ENCODE data around the gene GPC4. TPM values are rescaled to one million over a fixed set of nuclear protein-coding genes. Genes with fewer than 3 reads are reported as not detected.

The GPC4 gene
- total RNA-seq, 1 experiment from 2014 or later: 1.4 TPM

DNA sequence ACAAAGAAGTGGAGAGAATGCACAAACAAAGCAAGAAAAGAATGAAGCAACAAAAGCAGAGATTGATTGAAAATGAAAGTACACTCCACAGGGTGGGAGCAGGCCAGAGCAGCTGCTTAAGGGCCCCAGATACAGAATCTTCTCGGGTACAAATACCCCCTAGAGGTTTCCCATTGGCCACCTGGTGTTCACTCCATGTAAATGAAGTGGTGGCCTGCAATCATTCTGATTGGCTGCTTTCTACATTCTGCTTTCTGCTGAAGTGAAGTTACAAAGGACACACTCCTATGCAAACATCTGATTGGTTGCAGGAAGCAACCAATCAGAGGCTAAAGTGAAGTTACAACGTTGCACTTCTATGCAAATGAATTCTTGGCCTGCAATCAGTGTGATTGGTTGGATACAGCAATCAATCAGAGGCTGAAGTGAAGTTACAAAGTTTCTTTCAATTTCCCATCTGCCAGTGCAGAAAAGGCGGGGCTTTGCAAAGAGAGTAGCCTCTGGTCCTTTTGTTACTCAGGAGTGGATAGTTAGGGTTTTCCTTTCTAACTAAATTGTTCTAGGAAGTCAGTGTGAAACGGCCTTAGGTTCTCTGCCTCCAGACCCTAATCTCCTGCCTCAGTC lies 19.0 kb upstream of the GPC4 start:
- CTCF ChIA-PET: no interaction called here
- Histone ChIP-seq H3K4me3 (ENCODE audit: low read depth in 2 of 2, low read length in 2 of 2) (no peak overlapping the region), H3K27me3 (ENCODE audit: control insufficient read depth, insufficient read depth, low read length) (no peaks in the 10 kb centered on the region), H3K4me1 (ENCODE audit: control insufficient read depth, insufficient read depth, low read length) (no peaks in the 10 kb centered on the region), H3K9me3 (ENCODE audit: control insufficient read depth, insufficient read depth, low read depth, low read length) (no peaks in the 10 kb centered on the region), H3K27ac (ENCODE audit: low read length) (no peak overlapping the region), H3K36me3 (ENCODE audit: control insufficient read depth, insufficient read depth, low read length) (no peaks in the 10 kb centered on the region)
- ATAC-seq: no peak
- POLR2A ChIA-PET: no interaction called here
- in situ Hi-C loops (cut with HindIII; ENCODE audit: low pct_unique_long_range_greater_than_20kb, low sequenced_read_pairs): no loop called here
- intact Hi-C loops (cut with micrococcal nuclease; ENCODE audit: unreplicated experiment): no loop called here
- no peak for TF ChIP-seq SIN3A (IDR thresholded peaks at IDR 0.05; ENCODE audit: borderline replicate concordance, insufficient read depth, low read depth, low read length)
- no peak for TF ChIP-seq POLR2AphosphoS5 (IDR thresholded peaks at IDR 0.05; ENCODE audit: low read depth, low read length)
- TF ChIP-seq TCF7L2 (IDR thresholded peaks at IDR 0.05; ENCODE audit: low read depth, low read length): no peak
- TF ChIP-seq, protein P1, sequence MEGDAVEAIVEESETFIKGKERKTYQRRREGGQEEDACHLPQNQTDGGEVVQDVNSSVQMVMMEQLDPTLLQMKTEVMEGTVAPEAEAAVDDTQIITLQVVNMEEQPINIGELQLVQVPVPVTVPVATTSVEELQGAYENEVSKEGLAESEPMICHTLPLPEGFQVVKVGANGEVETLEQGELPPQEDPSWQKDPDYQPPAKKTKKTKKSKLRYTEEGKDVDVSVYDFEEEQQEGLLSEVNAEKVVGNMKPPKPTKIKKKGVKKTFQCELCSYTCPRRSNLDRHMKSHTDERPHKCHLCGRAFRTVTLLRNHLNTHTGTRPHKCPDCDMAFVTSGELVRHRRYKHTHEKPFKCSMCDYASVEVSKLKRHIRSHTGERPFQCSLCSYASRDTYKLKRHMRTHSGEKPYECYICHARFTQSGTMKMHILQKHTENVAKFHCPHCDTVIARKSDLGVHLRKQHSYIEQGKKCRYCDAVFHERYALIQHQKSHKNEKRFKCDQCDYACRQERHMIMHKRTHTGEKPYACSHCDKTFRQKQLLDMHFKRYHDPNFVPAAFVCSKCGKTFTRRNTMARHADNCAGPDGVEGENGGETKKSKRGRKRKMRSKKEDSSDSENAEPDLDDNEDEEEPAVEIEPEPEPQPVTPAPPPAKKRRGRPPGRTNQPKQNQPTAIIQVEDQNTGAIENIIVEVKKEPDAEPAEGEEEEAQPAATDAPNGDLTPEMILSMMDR (IDR thresholded peaks at IDR 0.05): no peak
- TF ChIP-seq, protein P2, sequence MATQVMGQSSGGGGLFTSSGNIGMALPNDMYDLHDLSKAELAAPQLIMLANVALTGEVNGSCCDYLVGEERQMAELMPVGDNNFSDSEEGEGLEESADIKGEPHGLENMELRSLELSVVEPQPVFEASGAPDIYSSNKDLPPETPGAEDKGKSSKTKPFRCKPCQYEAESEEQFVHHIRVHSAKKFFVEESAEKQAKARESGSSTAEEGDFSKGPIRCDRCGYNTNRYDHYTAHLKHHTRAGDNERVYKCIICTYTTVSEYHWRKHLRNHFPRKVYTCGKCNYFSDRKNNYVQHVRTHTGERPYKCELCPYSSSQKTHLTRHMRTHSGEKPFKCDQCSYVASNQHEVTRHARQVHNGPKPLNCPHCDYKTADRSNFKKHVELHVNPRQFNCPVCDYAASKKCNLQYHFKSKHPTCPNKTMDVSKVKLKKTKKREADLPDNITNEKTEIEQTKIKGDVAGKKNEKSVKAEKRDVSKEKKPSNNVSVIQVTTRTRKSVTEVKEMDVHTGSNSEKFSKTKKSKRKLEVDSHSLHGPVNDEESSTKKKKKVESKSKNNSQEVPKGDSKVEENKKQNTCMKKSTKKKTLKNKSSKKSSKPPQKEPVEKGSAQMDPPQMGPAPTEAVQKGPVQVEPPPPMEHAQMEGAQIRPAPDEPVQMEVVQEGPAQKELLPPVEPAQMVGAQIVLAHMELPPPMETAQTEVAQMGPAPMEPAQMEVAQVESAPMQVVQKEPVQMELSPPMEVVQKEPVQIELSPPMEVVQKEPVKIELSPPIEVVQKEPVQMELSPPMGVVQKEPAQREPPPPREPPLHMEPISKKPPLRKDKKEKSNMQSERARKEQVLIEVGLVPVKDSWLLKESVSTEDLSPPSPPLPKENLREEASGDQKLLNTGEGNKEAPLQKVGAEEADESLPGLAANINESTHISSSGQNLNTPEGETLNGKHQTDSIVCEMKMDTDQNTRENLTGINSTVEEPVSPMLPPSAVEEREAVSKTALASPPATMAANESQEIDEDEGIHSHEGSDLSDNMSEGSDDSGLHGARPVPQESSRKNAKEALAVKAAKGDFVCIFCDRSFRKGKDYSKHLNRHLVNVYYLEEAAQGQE (IDR thresholded peaks at IDR 0.05; ENCODE audit: insufficient read depth in 1 of 2, low read depth in 2 of 2, low read length in 1 of 2): no peak
- BruUV-seq (replicated peaks): no TSS peak
- no peak for DNase-seq (ENCODE audit: low read depth, low spot score)

DNA sequence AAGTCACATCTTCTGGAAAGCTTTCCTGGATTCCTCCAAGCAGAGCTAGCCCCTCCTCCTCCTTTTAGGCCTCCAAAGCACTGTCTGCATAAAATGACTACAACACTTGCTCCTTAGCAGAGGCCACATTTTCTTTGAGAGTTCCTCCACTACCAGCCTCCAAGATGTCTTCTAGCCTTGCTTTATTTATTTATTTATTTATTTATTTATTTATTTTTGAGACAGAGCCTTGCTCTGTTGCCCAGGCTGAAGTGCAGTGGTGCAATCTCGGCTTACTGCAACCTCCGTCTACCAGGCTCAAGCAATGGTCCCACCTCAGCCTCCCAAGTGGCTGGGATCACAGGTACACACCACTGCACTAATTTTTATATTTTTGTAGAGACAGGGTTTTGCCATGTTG lies 4.6 kb upstream of the GPC4 start:
- no peak for ATAC-seq
- peaks cover 19% of the 10 kb centered on the region for H3K27me3 ChIP-seq (ENCODE audit: control insufficient read depth, insufficient read depth, low read length)
- in situ Hi-C loops (cut with HindIII; ENCODE audit: low pct_unique_long_range_greater_than_20kb, low sequenced_read_pairs): no loop called here
- no peak overlapping the region for H3K27ac ChIP-seq (ENCODE audit: low read length)
- intact Hi-C loops (cut with micrococcal nuclease; ENCODE audit: unreplicated experiment): no loop called here
- H3K4me3 ChIP-seq (ENCODE audit: low read depth in 2 of 2, low read length in 2 of 2): no peak overlapping the region
- BruUV-seq (replicated peaks): no TSS peak
- TF ChIP-seq, protein P2 (IDR thresholded peaks at IDR 0.05; ENCODE audit: insufficient read depth in 1 of 2, low read depth in 2 of 2, low read length in 1 of 2): no peak
- no peak for TF ChIP-seq TCF7L2 (IDR thresholded peaks at IDR 0.05; ENCODE audit: low read depth, low read length)
- H3K36me3 ChIP-seq (ENCODE audit: control insufficient read depth, insufficient read depth, low read length): no peaks in the 10 kb centered on the region
- ChIA-PET POLR2A (no interaction called here), CTCF (interaction anchor here (0.6 to 0.7 kb wide), 2 partner anchors 21 to 816 kb away, joined by 3 to 4 read pairs; no protein-coding TSS in a partner anchor)
- DNase-seq (ENCODE audit: low read depth, low spot score): no peak
- H3K9me3 ChIP-seq (ENCODE audit: control insufficient read depth, insufficient read depth, low read depth, low read length): no peaks in the 10 kb centered on the region
- no peaks in the 10 kb centered on the region for H3K4me1 ChIP-seq (ENCODE audit: control insufficient read depth, insufficient read depth, low read length)
